Fibroblast of peridontal ligament (primary cell): ENCODE data around the gene FKTN.
A peak's percentile ranks its signal among the peaks of the same experiment; 100 is the strongest.

ENCODE experiments used
- DNase-seq: peaks from one replicate; pipeline ENCODE4 v3.0.0-alpha.2; 2010; ENCODE audit errors: extremely low read depth

Gene FKTN

DNA sequence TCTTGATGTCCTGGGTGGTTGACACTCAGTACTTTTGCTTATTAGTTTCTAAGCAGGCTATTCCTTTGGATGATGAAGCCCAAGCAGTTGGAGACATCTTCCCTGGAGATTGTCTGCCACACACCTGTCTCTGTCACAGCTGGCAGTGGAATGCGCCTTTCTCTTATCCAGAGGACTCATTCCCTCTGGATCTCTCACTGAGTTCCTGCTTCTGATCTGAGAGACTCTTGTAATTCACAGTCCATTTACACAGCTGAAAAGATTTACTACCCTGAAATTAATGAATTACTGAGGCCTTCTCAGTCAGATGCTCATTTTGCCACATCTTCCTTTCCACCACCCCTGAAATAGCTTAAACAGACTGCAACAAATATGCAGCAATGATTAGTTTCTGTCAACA is 120.2 kb downstream of the FKTN start:
- no peak for DNase-seq

DNA sequence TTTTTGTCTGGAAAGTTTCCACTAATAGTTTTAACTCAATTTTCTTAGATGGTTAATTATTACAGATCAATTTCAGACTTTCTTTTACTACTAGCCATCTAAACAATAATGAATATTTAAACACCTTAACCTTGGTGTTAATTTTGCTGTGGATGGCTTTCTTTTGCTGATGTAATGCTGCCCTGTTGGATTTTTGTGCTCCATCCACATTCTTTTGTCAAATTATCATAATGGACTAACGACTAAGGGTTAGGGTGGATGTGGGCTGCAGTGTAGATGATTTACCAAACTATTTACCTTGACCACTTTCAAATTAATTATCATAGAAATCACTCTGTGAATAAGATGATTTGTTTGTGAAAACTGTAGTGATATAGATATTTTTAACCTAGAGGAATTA is 120.8 kb downstream of the FKTN start:
- no peak for DNase-seq

DNA sequence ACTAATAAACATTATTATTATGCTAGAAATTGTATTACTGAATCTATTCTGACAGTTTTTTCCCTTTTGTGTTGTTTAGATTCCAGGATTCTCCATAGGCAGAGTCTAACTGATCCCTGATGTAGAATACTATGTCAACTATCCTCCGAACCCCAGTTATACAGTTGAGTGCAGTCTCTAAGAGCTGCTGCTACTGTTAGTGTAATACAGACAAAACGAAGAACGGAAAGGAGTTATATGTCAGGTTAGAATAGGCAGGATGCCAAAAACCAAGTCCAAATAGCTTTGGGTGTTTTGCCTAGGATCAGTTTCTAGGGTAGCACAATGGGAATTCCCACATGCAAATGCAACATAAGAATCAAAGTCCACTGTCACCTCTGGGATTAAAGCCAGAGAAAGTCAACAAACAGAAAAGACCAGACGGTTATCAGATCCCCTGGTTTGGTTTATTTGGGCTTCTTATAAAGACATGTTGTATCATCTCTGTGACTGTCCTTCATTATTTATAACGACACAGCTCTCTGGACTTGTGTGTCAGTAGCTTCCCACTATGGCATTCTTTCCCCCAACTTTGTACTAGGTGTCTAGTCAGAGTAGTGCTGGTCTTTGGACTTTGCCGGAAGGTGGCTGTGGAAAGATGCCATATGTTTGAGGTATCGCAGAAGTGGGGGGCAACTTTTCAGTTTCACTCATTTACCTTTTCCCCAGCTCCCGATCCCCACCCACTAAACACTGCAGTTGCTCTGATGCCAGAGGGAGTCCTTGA is 121.5 kb downstream of the FKTN start:
- DNase-seq: no peak

DNA sequence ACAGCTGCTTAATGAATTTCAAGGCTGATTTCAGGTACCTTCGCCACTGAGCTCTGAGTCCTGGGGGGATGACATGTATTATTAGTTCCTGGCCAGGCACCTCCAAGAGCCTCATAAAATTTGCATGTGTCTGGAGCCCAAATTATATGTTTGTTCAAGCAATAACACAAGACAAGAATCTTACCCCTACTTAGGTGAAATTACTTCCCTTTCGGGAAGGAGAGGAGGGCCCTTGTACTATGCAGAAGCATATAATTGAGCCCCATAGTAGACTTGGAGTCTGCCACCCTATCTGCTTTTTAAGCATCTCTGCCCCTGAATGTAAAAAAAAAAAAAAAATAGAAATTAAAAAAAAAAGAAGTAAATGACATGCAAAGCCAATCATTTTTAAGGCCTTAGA is 123.4 kb downstream of the FKTN start:
- DNase-seq: no peak

DNA sequence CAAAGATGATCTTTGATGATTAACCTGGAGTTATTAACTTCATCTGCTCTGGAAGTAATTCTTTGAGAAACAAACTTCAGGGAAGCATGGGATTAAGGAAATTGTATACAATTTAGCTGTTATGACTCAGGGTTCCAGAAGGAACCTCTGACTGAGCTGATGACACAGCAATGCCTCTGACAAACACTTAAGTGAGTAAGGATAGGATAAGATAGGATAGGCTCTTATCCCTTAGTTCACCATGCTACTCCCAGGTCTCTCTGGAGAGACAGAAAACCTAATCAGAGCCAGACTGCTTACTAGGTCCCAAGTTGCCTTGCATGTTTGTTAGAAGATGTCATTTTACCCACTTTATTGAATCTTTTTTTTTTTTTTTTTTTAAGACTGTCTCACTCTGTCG is 123.8 kb downstream of the FKTN start:
- peak; percentile 61 for DNase-seq

DNA sequence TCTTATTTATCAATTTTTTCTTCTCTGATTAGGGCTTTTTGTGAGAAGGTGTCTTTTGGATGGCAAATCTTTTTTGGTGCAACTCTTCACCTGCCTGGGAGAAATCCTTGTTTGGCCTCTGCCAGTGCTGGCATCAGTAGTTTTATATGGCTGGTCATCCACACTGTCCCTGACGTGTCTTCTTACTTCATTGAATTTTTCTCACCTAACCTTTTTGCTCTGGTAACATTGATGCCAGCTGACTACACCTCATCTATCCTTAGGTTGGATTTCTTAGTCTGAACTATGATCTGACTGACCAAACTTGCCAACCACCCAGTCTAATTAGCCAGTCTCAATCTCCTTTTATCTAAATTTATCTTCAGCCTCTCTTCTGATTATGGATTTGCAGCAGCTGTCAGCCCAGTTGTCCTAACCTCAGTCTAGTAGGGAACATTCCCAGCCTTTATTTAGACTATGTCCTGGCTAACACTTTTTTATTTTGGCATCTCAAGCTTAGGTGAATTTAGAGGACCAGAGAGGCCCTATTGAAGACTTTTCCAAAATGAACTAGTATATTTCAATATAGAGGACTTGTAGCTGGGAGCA is 125.9 kb downstream of the FKTN start:
- no peak for DNase-seq

DNA sequence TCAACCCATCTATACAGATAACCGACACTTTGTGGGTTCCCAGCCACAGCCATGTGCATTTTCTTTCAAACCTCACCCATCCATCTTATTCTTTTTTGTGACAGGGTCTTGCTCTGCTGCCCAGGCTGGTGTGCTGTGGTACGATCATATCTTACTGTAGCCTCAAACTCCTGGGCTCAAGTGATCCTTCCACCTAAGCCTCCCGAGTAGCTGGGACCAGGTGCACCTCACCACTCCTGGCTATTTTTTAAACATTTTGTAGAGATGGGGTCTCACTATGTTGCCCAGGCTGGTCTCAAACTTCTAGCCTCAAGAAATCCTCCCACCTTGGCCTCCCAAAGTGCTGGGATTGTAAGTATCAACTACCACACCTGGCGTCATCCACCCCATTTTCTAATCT is 129.0 kb downstream of the FKTN start:
- DNase-seq: no peak
